Mesenchymal stem cell (in vitro differentiated cells and primary cell): Measurements from ENCODE around the gene NIBAN1.

Experiments
- DNase-seq: peaks from one replicate; pipeline ENCODE4 v3.0.0-alpha.2; 2013
- H2AFZ ChIP-seq: one replicate; pipeline ENCODE4 v1.6.1; 2013; ENCODE audit warnings: low read depth, mild to moderate bottlenecking, control low read depth, inconsistent platforms, low read length, moderate library complexity
- H2AK5ac ChIP-seq: 2 replicates; pipeline ENCODE4 v1.6.1; 2013; ENCODE audit warnings: low read length, moderate library complexity, mild to moderate bottlenecking, inconsistent platforms; ENCODE audit not compliant: severe bottlenecking
- H2BK120ac ChIP-seq: one replicate; pipeline ENCODE4 v1.6.1; 2013; ENCODE audit warnings: low read depth, mild to moderate bottlenecking, inconsistent platforms, low read length, moderate library complexity
- H2BK12ac ChIP-seq, 2 experiments: one replicate each; pipeline ENCODE4 v1.6.1; 2013; ENCODE audit warnings: inconsistent platforms in 2 of 2, low read length in 2 of 2, mild to moderate bottlenecking in 2 of 2, moderate library complexity in 2 of 2, control low read depth in 1 of 2
- H2BK15ac ChIP-seq: one replicate; pipeline ENCODE4 v1.6.1; 2013; ENCODE audit warnings: mild to moderate bottlenecking, low read depth, inconsistent platforms; ENCODE audit not compliant: poor library complexity, severe bottlenecking
- H2BK5ac ChIP-seq: 2 replicates; pipeline ENCODE4 v1.6.1; 2013; ENCODE audit warnings: low read depth, mild to moderate bottlenecking, low read length, control low read depth, inconsistent platforms; ENCODE audit not compliant: poor library complexity, severe bottlenecking
- H3K14ac ChIP-seq, 2 experiments: one replicate each; pipeline ENCODE4 v1.6.1; 2013; ENCODE audit warnings: inconsistent platforms in 2 of 2, low read length in 2 of 2, control low read depth in 1 of 2, mild to moderate bottlenecking in 1 of 2, moderate library complexity in 1 of 2
- H3K18ac ChIP-seq, 2 experiments: one replicate each; pipeline ENCODE4 v1.6.1; 2013; ENCODE audit warnings: inconsistent platforms in 2 of 2, low read length in 2 of 2, control low read depth in 1 of 2, low read depth in 1 of 2, mild to moderate bottlenecking in 1 of 2
- H3K23ac ChIP-seq, 2 experiments: one replicate each; pipeline ENCODE4 v1.6.1; 2013; ENCODE audit warnings: inconsistent platforms in 2 of 2, low read length in 2 of 2, mild to moderate bottlenecking in 2 of 2, moderate library complexity in 2 of 2, control low read depth in 1 of 2
- H3K27ac ChIP-seq: 2 replicates; pipeline ENCODE4 v1.5.1; 2013; ENCODE audit warnings: mild to moderate bottlenecking, moderate library complexity, low read length, control low read depth, inconsistent platforms; ENCODE audit not compliant: poor library complexity, severe bottlenecking
- H3K27me3 ChIP-seq, 2 experiments: 2 replicates each; pipeline versions ENCODE4 v1.6.1 to v1.7.0; 2013; ENCODE audit warnings: low read length in 2 of 2, mild to moderate bottlenecking in 2 of 2, moderate library complexity in 2 of 2, control low read depth in 1 of 2, inconsistent platforms in 1 of 2; ENCODE audit not compliant: control insufficient read depth in 1 of 2, insufficient read depth in 1 of 2
- H3K36me3 ChIP-seq, 2 experiments: 2 replicates each; pipeline versions ENCODE4 v1.6.1 to v1.7.0; 2013; ENCODE audit warnings: low read length in 2 of 2, control low read depth in 1 of 2, inconsistent platforms in 1 of 2, low read depth in 1 of 2, mild to moderate bottlenecking in 1 of 2; ENCODE audit not compliant: insufficient read depth in 2 of 2, control insufficient read depth in 1 of 2
- H3K4ac ChIP-seq, 2 experiments: one replicate each; pipeline ENCODE4 v1.6.1; 2013; ENCODE audit warnings: inconsistent platforms in 2 of 2, low read length in 2 of 2, mild to moderate bottlenecking in 2 of 2, moderate library complexity in 2 of 2, control low read depth in 1 of 2, low read depth in 1 of 2
- H3K4me1 ChIP-seq: 2 replicates; pipeline ENCODE4 v1.6.1; 2013; ENCODE audit warnings: low read depth, low read length, control low read depth; ENCODE audit not compliant: control insufficient read depth, insufficient read depth
- H3K4me2 ChIP-seq: 2 replicates; pipeline ENCODE4 v1.6.1; 2013; ENCODE audit warnings: low read length, mild to moderate bottlenecking, inconsistent platforms; ENCODE audit not compliant: poor library complexity, severe bottlenecking
- H3K4me3 ChIP-seq, 2 experiments: 2 replicates each; pipeline versions ENCODE4 v1.5.1 to v1.7.0; 2013; ENCODE audit warnings: low read length in 2 of 2, mild to moderate bottlenecking in 2 of 2, control low read depth in 1 of 2, low read depth in 1 of 2; ENCODE audit not compliant: insufficient read depth in 1 of 2
- H3K79me1 ChIP-seq: replicated peaks from 2 replicates; pipeline ENCODE4 v1.6.1; 2013; ENCODE audit warnings: mild to moderate bottlenecking, control low read depth, low read length, inconsistent platforms; ENCODE audit not compliant: poor library complexity, severe bottlenecking
- H3K9ac ChIP-seq: 2 replicates; pipeline ENCODE4 v1.7.0; 2013; ENCODE audit warnings: mild to moderate bottlenecking, low read length, moderate library complexity
- H3K9me3 ChIP-seq: 2 replicates; pipeline ENCODE4 v1.7.0; 2013; ENCODE audit warnings: mild to moderate bottlenecking, low read length; ENCODE audit not compliant: control insufficient read depth
- H4K8ac ChIP-seq: one replicate; pipeline ENCODE4 v1.6.1; 2013; ENCODE audit warnings: inconsistent platforms, mild to moderate bottlenecking, low read length, moderate library complexity
- H4K91ac ChIP-seq: one replicate; pipeline ENCODE4 v1.6.1; 2013; ENCODE audit warnings: mild to moderate bottlenecking, low read length, inconsistent platforms
- WGBS: methylation state at CpG from one replicate; pipeline ENCODE4 v1.1.7; 2013; ENCODE audit warnings: mixed read lengths; 5-methylcytosine and 5-hydroxymethylcytosine counted together

NIBAN1 gene

GRCh38 chr1:184931566-184931965 is 42.7 kb downstream of the NIBAN1 start:
- H3K4me1 ChIP-seq = no peaks in the 10 kb centered on the region
- H4K8ac ChIP-seq = no peak overlapping the region
- H3K36me3 ChIP-seq = peaks cover 0 to 58% of the 10 kb centered on the region in 2 experiments
- no peaks in the 10 kb centered on the region for H3K27me3 ChIP-seq
- H3K4me3 ChIP-seq = no peak overlapping the region
- H3K18ac ChIP-seq = no peak overlapping the region
- H2BK15ac ChIP-seq = no peak overlapping the region
- H2BK120ac ChIP-seq = no peak overlapping the region
- H2AFZ ChIP-seq = no peak overlapping the region
- H3K4me2 ChIP-seq = no peak overlapping the region
- no peak overlapping the region for H4K91ac ChIP-seq
- H2BK12ac ChIP-seq = no peak overlapping the region
- no peak overlapping the region for H3K9ac ChIP-seq
- WGBS = no CpG with 5 or more reads among the region's 1 CpG
- H3K14ac ChIP-seq = no peak overlapping the region
- H3K27ac ChIP-seq = no peak overlapping the region
- no peak for DNase-seq
- no peaks in the 10 kb centered on the region for H3K9me3 ChIP-seq
- H2AK5ac ChIP-seq = no peak overlapping the region
- no peak overlapping the region for H2BK5ac ChIP-seq
- no peaks in the 10 kb centered on the region for H3K79me1 ChIP-seq
- no peak overlapping the region for H3K4ac ChIP-seq
- H3K23ac ChIP-seq = no peak overlapping the region

GRCh38 chr1:184930645-184931044 is 43.7 kb downstream of the NIBAN1 start:
- no peak overlapping the region for H2BK12ac ChIP-seq
- H3K9ac ChIP-seq = no peak overlapping the region
- DNase-seq = no peak
- no peak overlapping the region for H2BK15ac ChIP-seq
- H3K4me3 ChIP-seq = no peak overlapping the region
- 75% methylated on average over 2 of the region's 3 CpGs for WGBS
- no peaks in the 10 kb centered on the region for H3K79me1 ChIP-seq
- H3K4me1 ChIP-seq = no peaks in the 10 kb centered on the region
- no peak overlapping the region for H2BK5ac ChIP-seq
- no peak overlapping the region for H3K18ac ChIP-seq
- H3K27me3 ChIP-seq = no peaks in the 10 kb centered on the region
- H4K8ac ChIP-seq = no peak overlapping the region
- no peak overlapping the region for H2AFZ ChIP-seq
- no peak overlapping the region for H3K4ac ChIP-seq
- no peak overlapping the region for H3K27ac ChIP-seq
- H3K23ac ChIP-seq = no peak overlapping the region
- H4K91ac ChIP-seq = no peak overlapping the region
- no peak overlapping the region for H3K14ac ChIP-seq
- H3K9me3 ChIP-seq = no peaks in the 10 kb centered on the region
- peaks cover 0 to 50% of the 10 kb centered on the region in 2 experiments for H3K36me3 ChIP-seq
- H3K4me2 ChIP-seq = no peak overlapping the region
- H2AK5ac ChIP-seq = no peak overlapping the region
- H2BK120ac ChIP-seq = no peak overlapping the region

GRCh38 chr1:184930232-184930631 is 44.1 kb downstream of the NIBAN1 start:
- no peak overlapping the region for H3K23ac ChIP-seq
- H4K91ac ChIP-seq = no peak overlapping the region
- H3K9ac ChIP-seq = no peak overlapping the region
- H3K18ac ChIP-seq = no peak overlapping the region
- no peak overlapping the region for H2BK12ac ChIP-seq
- peaks cover 0 to 49% of the 10 kb centered on the region in 2 experiments for H3K36me3 ChIP-seq
- WGBS = 69% methylated on average over 4 of the region's 4 CpGs
- no peaks in the 10 kb centered on the region for H3K27me3 ChIP-seq
- H3K4me1 ChIP-seq = no peaks in the 10 kb centered on the region
- H3K9me3 ChIP-seq = no peaks in the 10 kb centered on the region
- no peak overlapping the region for H2BK15ac ChIP-seq
- no peak overlapping the region for H2AFZ ChIP-seq
- no peak for DNase-seq
- no peak overlapping the region for H3K27ac ChIP-seq
- H2BK120ac ChIP-seq = no peak overlapping the region
- no peak overlapping the region for H2AK5ac ChIP-seq
- no peak overlapping the region for H4K8ac ChIP-seq
- H3K4me2 ChIP-seq = no peak overlapping the region
- H2BK5ac ChIP-seq = no peak overlapping the region
- H3K4me3 ChIP-seq = no peak overlapping the region
- no peak overlapping the region for H3K14ac ChIP-seq
- no peaks in the 10 kb centered on the region for H3K79me1 ChIP-seq
- H3K4ac ChIP-seq = no peak overlapping the region

GRCh38 chr1:184929711-184930202 is 44.6 kb downstream of the NIBAN1 start:
- Histone ChIP-seq H3K27me3 (no peaks in the 10 kb centered on the region), H3K36me3 (peaks cover 0 to 49% of the 10 kb centered on the region in 2 experiments), H3K4me1 (no peaks in the 10 kb centered on the region), H3K18ac (no peak overlapping the region), H3K4me2 (no peak overlapping the region), H3K9ac (no peak overlapping the region), H3K23ac (no peak overlapping the region), H3K27ac (no peak overlapping the region), H4K91ac (no peak overlapping the region), H2BK120ac (no peak overlapping the region), H2BK5ac (no peak overlapping the region), H2AK5ac (no peak overlapping the region), H4K8ac (no peak overlapping the region), H3K9me3 (no peaks in the 10 kb centered on the region), H2BK12ac (no peak overlapping the region), H3K14ac (no peak overlapping the region), H3K79me1 (no peaks in the 10 kb centered on the region), H2AFZ (no peak overlapping the region), H2BK15ac (no peak overlapping the region), H3K4me3 (no peak overlapping the region), H3K4ac (no peak overlapping the region)
- 97% methylated on average over 1 of the region's 3 CpGs for WGBS
- peak; percentile 52 for DNase-seq
